ENCODE results near the gene MGLL.

DNA sequence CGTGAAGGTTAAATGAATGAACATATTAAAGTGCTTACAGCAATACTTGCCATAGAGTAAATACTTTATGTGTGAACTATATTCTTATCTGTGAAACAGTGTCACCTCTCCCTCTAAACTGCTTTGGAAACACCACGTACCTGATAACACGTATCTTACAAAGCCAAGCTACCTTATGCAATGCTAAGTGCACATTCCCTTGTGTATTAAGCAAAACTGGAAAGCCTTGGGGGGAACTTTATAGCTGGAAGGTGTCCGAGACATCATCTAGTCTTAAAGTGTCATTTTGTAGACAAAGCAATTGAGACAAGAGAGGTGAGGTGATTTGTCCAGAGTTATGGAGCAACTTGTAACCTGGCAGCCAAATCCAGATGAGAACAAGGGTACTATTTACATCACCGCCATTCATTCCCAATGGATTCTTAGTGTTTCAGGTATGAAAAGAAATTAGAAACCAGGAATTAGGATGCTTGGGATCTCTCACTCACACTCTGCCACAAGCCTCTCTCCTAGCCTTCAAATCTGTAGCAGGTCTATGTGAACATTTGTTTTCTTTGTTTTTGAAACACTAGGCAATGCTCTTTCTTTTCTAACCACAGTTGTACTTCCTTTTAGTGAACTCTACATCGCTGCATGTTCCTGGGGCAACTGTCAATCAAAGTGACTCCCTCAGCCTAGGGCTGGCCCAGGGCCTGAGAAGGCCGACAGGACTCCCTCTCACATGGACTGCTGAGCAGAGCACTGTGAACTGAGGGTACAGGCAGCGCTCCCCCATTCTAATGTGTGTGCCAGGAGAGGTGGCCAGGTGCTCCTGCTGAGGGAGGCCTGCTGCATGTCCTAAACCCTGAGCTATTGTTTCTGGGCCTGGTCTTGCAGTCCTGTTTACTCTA, 13.9 kb upstream of the MGLL start:
- TF ChIP-seq EZH2 (IDR thresholded peaks at IDR 0.05; ENCODE audit: insufficient read depth, poor library complexity, severe bottlenecking) (no peak), EZH2phosphoT487 (IDR thresholded peaks at IDR 0.05; ENCODE audit: insufficient read depth, low read depth) (no peak)
